Testis (tissue), 3 donors: ENCODE data around the gene NPPC. TPM values are rescaled to one million over a fixed set of nuclear protein-coding genes. Genes with fewer than 3 reads are reported as not detected.

Source experiments
- DNase-seq: peaks from one replicate; pipeline ENCODE4 v3.0.0-alpha.2; 2019
- H3K27ac ChIP-seq, 2 donors: fragments of 200-600 bp; sonication (generic); one replicate each; pipeline ENCODE4 v1.5.1; 2019
- H3K27me3 ChIP-seq: fragments of 200-600 bp; sonication (generic); one replicate; pipeline ENCODE4 v1.5.1; 2019
- H3K36me3 ChIP-seq: fragments of 200-600 bp; sonication (generic); one replicate; pipeline ENCODE4 v1.5.1; 2017; ENCODE audit warnings: low read depth; ENCODE audit errors: missing control alignments
- H3K4me1 ChIP-seq: fragments of 200-600 bp; sonication (generic); one replicate; pipeline ENCODE4 v1.5.1; 2019
- H3K4me3 ChIP-seq, 2 donors: fragments of 200-600 bp; sonication (generic); one replicate each; pipeline ENCODE4 v1.5.1; 2017 to 2019
- H3K9me3 ChIP-seq: fragments of 200-600 bp; sonication (generic); one replicate; pipeline ENCODE4 v1.5.1; 2017
- CTCF ChIP-seq, 3 experiments: fragments of 450-650 bp in 2 of 3; fragments of 200-600 bp in 1 of 3; sonication (generic) in 1 of 3; IDR thresholded peaks; one replicate each; pipeline ENCODE4 v1.5.1; 2016 to 2019; ENCODE audit warnings: antibody characterized with exemption in 3 of 3, mild to moderate bottlenecking in 2 of 3, moderate library complexity in 1 of 3
- POLR2A ChIP-seq: fragments of 450-650 bp; IDR thresholded peaks from one replicate; pipeline ENCODE4 v1.6.1; 2017; ENCODE audit warnings: antibody characterized with exemption, mild to moderate bottlenecking, moderate library complexity
- WGBS, 2 donors: methylation state at CpG; one replicate each; pipeline ENCODE4 v1.1.5; 2018; 5-methylcytosine and 5-hydroxymethylcytosine counted together
- intact Hi-C: fragments of 100-400 bp; cut with DNase I; formaldehyde crosslinking; loops from one replicate; pipeline ENCODE4 v1.15.1; 2023; ENCODE audit warnings: low total_unique reads
- polyA plus RNA-seq: library from polyadenylated mRNA; stranded (reverse); fragments of 350-450 nt; fragmentation: Illumina TruSeq; extraction: RNeasy Lipid Tissue Mini Kit (QIAGEN cat#74804); gene quantifications from one replicate; pipeline ENCODE4 v1.2.3, GENCODE V29; 2014; ENCODE audit warnings: low read depth, low replicate concordance; ENCODE audit not compliant: insufficient read depth
- total RNA-seq, 2 donors: library from RNA; depleted of rRNA; stranded (reverse); fragments of >200 nt; gene quantifications; one replicate each; pipeline ENCODE4 v1.2.3, GENCODE V29; 2016

NPPC gene
- total and polyA plus RNA-seq, 3 donors from 2014 or later = 0.78 TPM; not detected in 2

GRCh38 chr2:231918501-231919330 is 7.5 kb downstream of the NPPC start:
- TF ChIP-seq CTCF (IDR thresholded peaks at IDR 0.05) = no peak
- no peak for TF ChIP-seq POLR2A
- Histone ChIP-seq H3K4me3 (no peak overlapping the region), H3K9me3 (no peaks in the 10 kb centered on the region), H3K27me3 (no peaks in the 10 kb centered on the region), H3K4me1 (no peaks in the 10 kb centered on the region), H3K27ac (no peak overlapping the region), H3K36me3 (no peaks in the 10 kb centered on the region)
- DNase-seq = no peak
- WGBS, 2 donors = 88 to 97% methylated on average over 13 to 21 of the region's 21 CpGs
- intact Hi-C loops = no loop called here

GRCh38 chr2:231917280-231918066 is 8.7 kb downstream of the NPPC start:
- Histone ChIP-seq H3K4me1 (no peaks in the 10 kb centered on the region), H3K27me3 (no peaks in the 10 kb centered on the region), H3K4me3 (no peak overlapping the region), H3K9me3 (no peaks in the 10 kb centered on the region), H3K27ac (no peak overlapping the region), H3K36me3 (no peaks in the 10 kb centered on the region)
- TF ChIP-seq CTCF (IDR thresholded peaks at IDR 0.05) (no peak), POLR2A (no peak)
- intact Hi-C loops = no loop called here
- 43% methylated on average over 9 to 10 of the region's 10 CpGs for WGBS, 2 donors
- no peak for DNase-seq

GRCh38 chr2:231914077-231914690 is 12.0 kb downstream of the NPPC start:
- H3K36me3 ChIP-seq = no peaks in the 10 kb centered on the region
- DNase-seq = no peak
- no peaks in the 10 kb centered on the region for H3K4me1 ChIP-seq
- no peak overlapping the region for H3K27ac ChIP-seq
- TF ChIP-seq POLR2A (no peak), CTCF (IDR thresholded peaks at IDR 0.05) (no peak)
- WGBS, 2 donors = 91 to 94% methylated on average over 4 to 14 of the region's 14 CpGs
- intact Hi-C loops = no loop called here
- no peaks in the 10 kb centered on the region for H3K9me3 ChIP-seq
- H3K4me3 ChIP-seq = no peak overlapping the region
- H3K27me3 ChIP-seq = no peaks in the 10 kb centered on the region

- Histone ChIP-seq H3K27ac (no peak overlapping the region), H3K27me3 (no peaks in the 10 kb centered on the region), H3K4me1 (no peaks in the 10 kb centered on the region), H3K4me3 (no peak overlapping the region), H3K9me3 (no peaks in the 10 kb centered on the region), H3K36me3 (no peaks in the 10 kb centered on the region)
- intact Hi-C loops = no loop called here
- no peak for TF ChIP-seq CTCF (IDR thresholded peaks at IDR 0.05)
- DNase-seq = no peak
- 80 to 83% methylated on average over 4 to 6 of the region's 6 CpGs for WGBS, 2 donors
These were observed 14.8 kb downstream of the NPPC start for GRCh38 chr2:231911381-231911780.
